Medulla oblongata (tissue), 1 donor: ENCODE measurements around the gene POLD3.

ENCODE experiments used
- DNase-seq: peaks from one replicate; pipeline ENCODE4 v3.0.0-alpha.2; 2015; ENCODE audit errors: extremely low spot score

The POLD3 gene, protein sequence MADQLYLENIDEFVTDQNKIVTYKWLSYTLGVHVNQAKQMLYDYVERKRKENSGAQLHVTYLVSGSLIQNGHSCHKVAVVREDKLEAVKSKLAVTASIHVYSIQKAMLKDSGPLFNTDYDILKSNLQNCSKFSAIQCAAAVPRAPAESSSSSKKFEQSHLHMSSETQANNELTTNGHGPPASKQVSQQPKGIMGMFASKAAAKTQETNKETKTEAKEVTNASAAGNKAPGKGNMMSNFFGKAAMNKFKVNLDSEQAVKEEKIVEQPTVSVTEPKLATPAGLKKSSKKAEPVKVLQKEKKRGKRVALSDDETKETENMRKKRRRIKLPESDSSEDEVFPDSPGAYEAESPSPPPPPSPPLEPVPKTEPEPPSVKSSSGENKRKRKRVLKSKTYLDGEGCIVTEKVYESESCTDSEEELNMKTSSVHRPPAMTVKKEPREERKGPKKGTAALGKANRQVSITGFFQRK

DNA sequence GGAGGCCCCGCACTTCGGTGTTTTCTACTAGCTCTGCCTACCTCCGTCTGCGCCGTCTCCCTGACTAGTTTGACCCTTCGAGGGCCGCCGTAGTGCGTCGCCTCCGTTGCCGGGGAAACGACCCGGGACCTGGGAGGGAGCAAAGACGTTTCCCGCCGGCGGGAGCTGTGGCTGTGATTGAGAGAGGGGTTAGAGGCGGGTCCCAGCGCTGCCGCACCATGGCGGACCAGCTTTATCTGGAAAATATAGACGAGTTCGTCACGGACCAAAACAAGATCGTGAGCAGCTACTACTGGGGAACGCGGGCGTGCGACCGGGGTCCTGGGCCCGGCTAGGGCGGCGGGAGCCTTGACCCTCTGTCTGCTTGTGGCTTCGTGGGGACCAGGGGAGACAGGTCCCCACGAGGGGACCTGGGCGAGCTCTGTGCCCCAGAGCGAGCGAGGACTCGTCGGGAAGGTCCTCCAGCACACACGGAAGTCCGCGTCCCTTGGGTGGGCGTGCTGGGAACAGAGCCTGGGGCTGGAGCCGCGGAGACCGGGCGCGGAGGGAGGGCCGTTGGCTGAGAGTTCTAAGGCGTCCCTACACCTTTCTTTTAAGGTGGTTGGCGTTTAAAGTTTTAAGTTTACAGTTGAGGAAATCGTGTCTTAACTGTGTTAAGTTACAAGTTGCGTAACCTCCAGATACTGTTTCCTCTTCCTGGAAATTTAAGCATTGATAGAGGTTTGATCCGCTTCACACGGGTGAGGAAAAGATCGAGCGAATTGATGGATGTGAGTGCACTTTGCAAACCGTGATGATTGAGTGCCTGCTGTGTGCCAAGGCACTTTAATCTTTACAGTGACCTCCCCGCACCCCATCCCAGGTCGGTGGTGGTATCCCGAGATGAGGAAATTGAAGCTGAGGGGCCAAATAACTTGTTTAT is at the start of gene POLD3:
Gene POLD3 (plus strand): TSS at position 142 of the 922 bp plus-strand sequence. CDS start 77 bp downstream, at position 219.
- peak; percentile 95 for DNase-seq

DNA sequence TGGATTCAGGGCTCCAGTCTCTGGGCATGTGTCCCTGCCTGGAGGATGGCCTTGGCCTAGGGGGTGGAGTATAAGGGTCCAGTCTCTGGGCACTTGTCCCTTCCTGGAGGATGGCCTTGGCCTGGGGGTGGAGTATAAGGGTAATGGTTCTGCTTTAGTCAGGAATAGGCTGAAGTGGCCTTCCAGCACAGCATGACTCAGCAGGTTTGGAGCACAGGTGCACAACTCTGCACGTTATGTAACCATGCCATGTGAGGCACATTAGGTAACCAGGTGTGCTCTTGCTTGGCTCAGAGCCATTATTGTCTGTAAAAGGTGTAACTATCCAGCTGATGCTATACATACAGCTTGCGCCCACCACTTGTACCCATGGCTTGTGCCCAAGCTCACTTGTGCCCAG is 48.4 kb upstream of the POLD3 start:
- no peak for DNase-seq

DNA sequence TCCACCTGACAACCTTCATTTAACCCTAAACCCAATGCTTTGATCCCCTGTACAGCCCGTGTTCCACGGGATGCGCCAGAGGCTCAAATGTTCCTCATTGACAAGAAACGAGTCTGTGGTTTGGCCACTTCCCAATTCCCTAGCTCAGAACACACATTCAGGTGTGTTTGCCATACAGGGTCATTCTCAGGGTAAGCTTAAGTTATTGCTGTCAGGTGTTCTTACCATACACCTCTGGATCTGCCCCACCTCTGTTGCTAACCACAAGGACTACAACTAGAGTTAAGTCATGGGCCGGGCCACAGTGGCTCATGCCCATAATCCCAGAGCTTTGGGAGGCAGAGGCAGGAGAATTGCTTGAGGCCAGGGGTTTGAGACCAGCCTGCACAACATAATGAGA is 45.6 kb upstream of the POLD3 start:
- DNase-seq, result no peak

DNA sequence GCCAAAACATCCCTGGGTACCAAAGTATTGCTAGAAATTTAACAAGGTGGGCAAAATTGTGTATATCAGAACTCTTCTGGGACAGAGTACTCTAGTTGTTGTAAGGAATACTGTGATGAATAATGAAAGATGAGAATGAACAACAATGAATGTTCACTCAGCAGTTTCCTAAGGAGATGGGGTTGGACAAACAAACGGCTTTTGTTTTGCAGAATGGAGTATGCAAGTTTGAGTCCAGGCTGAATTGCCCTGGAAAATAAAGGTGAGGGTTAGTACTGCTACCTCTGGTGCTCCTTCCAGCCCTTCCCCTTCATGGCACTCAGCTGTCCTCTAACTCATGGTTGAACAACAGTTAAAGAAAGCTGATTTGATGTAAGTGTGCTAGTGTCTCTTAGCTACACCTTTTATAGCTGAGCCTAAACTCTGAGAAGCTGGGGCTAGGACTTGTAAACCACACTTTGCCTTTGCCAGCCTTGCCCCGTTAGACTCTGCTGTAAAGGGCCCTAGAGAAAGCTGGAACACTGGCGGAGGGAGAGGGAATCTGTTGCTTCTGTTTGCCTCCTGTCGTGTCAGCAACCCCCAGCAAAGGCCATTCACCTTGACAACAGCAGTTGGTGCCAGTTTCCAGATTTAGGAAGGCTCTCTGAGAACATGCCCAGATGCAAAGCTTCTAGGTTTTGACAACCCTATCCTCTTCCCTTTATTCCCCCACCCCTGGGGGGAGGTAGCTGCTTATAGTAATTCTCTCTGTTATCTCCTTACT is 41.2 kb upstream of the POLD3 start:
- no peak for DNase-seq

DNA sequence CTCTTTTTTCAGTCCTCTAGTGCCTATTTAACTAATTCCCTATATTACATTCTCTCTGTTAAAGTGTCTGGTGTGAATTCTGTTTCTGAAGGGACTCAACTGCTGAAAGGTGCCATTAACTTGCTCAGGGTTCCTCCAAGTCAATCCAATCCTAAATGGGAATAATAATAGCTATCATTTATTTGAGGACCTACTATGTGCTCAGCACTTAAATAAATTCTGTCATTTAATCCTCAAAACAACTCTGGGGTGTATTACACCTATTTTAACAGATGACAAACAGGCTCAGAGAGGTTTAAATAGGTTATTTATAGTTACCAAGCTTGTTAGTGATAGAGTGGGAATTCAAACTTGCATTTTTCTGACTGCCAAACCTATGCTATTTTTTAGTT is 40.6 kb upstream of the POLD3 start:
- no peak for DNase-seq

DNA sequence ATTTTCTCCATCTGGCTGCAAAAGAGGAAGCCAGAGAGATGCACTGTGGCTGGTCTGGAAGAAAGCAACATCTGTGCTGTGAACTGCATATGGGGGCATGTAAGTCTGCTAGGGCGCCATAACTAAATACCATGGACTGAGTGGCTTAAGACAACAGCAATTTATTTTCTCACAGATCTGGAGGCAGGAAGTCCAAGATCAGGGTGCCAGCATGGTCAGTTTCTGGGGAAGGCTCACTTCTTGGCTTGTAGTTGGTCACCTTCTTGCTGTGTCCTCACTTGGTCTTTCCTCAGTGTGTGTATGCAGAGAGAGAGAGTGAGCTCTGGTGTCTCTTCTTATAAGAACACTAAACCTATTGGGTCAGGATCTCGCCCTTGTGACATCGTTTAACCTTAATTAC is 34.9 kb upstream of the POLD3 start:
- no peak for DNase-seq

DNA sequence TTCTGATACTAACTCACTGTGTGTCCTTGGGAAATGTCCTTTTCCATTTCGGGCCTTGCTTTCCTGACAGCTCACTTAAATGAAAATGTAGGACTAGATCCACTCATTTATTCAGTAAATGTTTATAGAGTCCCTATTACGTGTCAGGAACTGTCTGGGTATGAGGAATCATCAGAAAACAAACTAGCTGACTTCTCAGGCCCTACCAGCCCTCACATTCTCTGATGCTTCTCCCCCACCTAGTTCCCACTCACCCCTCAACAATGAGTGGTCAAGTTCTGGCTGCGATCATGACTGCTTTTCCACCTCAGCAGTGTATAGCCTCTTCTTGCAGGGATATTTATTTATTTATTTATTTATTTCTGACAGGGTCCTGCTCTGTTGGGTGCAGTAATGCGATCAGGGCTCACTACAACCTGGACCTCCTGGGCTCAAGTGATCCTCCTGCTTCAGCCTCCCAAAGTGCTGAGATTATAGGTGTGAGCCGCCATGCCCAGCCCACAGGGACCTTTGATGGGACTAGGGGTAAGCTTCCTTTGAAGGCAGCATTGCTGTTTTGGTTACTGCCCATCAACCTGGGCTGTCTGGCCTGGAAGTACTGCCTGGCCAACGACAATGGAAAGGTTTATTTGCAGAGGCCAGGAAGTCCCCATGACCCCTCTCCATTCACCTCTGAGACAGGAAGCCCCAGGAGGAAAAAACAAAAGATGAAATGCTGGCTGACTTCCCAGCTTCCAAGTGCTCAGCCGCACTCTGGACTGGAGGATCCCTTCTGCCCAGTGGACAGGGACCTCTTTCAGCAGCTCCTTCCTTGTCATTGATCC is 33.1 kb upstream of the POLD3 start:
- DNase-seq, result no peak

DNA sequence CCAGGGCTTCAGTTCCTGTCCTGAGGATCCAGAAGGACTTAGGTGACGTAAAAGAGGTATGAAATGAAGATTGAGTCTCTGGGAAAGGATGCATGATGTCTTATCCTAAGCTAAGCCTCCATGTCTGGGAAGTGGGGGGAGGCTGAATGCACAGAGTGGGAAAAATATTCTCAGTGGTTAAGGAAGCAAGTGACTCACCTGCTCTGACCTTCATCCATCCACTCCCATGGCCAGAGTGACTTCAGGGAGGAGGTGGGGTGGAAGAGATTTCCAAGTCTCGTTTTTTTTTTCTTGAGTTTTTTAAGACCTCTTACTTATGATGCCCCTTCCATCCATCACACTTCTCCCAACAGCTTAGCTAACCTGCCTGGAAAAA is 32.5 kb upstream of the POLD3 start:
- DNase-seq, result no peak

DNA sequence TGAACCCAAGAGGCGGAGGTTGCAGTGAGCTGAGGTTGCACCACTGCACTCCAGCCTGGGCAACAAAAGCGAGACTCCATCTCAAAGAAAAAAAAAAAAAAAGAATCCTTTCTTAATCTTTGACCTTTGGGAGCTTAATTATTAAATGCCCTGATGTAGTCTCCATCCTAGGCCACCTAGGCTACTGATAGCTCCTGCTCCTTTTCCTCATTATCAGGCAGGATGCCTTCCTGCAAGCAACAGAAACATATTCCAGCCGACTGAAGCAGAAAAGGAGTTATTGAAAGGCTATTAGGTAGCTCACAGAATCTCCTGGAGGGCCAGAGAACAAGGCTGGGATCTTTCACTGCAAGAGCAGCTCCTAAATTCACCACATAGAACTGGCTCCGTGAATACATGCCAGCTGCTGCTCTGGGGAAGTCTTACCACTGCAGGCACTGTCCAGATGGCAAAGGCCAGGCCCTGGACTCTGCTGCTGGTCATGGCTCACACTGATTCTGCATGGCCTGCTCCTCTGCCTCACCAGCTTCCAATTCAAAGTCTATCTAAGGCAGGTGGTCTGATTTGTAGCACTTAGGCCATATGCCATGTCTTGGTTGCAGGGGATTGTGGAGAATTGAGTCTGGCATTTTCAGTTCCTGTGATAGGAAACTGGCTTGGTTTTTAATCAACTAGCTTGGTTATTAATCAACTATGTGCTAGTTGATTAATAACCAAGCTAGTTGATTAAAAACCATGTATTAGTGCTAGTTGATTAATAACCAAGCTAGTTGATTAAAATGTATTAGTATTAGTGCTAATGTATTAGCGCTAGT is 26.0 kb upstream of the POLD3 start:
- DNase-seq, result no peak

DNA sequence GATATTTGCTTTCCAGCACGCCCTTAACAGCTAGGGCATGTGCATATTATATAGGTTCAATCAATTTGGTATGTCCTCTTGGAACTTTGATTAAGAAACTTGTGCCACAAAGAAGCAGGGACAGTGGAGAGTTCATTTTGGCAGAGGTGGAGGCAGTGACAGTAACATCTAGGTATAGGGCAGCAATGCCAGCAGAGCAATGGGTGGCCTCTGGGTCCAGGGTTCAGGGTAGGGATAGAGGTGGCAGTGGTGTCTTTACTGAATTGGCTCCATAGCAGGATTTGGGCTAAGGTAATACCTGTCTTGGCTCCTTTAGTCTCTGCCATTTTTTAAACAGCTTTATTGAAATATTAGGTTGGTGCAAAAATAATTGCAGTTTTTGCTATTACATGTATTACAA is 24.4 kb upstream of the POLD3 start:
- no peak for DNase-seq

DNA sequence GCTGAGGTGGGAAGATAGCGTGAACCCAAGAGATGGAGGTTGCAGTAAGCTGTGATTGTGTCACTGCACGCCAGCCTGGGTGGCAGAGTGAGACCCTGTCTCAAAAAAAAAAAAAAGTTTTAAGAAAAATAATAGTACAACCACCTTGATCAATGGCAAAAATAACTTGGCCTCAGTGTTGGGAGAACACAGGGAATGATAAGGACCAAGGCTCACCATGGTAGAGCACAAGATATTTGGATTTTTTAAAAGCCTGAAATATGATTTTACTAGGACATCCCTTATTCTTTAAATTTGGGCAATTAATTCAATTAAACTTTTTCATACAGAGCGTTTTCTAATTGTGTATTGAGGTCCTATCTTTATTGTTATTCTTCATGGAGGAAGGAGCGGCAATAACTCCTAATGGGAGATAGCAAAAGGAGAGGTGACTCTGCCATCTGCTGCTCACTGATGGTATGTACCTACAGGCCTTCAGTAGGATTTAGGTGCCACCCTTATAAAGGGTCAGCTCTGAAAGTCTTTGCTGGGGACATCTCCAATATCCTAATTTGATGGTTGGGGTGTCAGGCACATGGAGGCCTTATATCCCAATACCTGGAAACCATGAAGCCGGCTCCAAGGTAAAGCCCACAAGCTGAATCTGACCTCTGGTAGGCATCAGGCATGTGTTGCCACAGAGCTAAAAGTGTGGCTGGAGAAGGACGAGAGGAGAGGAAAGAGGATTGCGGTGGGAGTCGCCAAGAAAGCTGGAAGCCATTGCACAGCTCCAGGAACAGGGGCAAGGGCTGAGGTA is 21.9 kb upstream of the POLD3 start:
- DNase-seq, result peak; percentile 51

DNA sequence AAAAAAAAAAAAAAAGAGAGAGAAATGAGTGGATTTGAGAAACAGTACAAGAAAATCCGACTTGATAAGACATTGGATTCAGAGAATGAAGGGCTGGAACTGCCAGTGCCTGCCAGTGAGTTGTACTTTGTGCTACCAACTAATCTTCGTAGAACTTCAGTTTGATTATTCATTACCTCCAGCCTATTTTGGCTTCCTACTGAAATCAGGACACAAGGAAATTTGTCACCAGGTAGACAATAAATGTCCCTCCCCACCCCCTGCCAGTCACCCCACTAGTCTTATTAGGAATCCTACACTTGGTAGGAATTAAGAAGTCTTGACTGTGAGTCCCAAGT is 21.4 kb upstream of the POLD3 start:
- DNase-seq, result no peak

DNA sequence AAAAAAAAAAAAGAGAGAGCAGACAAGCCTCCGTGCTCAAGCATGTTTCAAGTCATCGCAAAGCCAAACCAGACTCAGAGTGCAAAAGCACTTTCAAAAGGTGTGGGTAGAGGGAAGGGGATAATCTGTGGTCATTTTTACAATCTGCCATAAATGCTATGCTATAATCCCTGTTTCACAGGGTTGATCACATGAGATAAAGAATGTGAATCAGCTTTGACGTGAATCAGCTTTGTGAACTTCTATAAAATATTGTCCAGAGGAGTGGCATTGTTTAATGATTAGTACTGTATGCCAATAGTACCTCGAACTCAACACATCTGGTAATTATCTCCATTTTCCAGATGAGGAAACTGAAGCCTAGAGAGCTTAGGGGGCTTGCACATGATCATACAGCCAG is 20.0 kb upstream of the POLD3 start:
- no peak for DNase-seq

DNA sequence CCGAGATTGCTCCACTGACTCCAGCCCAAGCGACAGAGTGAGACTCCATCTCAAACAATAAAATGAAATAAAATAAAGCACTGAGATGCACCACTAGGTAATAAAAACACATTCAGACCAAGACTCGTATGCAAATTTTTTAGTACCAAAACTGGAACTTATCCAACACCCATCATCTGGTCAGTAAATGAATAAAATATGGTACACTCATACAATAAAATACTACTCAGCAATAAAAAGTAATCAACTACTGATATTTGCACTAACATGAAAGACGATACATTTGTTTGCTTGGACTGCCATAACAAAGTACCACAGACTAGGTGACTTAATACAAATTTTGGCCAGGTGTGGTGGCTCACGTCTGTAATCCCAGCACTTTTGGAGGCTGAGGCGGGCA is 17.8 kb upstream of the POLD3 start:
- DNase-seq, result no peak

DNA sequence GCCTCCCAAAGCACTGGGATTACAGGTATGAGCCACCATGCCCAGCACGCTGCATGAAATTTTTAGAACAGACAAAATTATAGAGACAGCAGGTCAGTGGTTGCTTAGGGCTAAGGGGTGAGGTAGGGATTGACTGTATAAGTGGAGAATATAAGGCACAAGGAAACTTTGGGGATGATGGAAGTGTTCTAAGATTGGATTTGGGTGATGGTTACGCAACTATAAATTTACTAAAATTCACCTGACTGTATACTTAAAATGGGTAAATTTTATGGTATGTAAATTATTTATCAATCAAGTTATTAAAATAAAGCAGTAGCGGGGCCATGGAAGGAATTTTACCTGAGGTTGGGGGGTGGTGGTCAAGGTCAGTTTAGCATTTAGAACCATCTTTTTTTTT is 16.4 kb upstream of the POLD3 start:
- no peak for DNase-seq

DNA sequence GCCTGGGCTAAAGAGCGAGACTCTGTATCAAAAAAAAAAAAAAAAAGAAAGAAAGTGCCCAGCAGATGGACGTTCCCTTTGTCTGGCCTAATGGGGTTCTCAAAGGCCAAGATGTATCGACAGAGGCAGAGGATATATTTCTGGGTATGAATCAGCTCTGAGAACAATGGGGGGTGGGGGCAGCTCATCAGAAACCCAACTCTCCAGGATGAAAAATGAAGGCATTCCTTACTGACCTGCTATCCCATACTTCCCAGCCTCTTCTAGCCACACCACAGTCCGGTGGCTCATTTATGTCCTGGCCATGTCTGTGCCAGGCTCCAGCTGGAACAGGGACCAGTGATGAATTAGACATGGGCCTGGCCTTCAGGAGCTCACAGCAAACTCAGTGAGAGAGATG is 15.2 kb upstream of the POLD3 start:
- DNase-seq, result no peak

DNA sequence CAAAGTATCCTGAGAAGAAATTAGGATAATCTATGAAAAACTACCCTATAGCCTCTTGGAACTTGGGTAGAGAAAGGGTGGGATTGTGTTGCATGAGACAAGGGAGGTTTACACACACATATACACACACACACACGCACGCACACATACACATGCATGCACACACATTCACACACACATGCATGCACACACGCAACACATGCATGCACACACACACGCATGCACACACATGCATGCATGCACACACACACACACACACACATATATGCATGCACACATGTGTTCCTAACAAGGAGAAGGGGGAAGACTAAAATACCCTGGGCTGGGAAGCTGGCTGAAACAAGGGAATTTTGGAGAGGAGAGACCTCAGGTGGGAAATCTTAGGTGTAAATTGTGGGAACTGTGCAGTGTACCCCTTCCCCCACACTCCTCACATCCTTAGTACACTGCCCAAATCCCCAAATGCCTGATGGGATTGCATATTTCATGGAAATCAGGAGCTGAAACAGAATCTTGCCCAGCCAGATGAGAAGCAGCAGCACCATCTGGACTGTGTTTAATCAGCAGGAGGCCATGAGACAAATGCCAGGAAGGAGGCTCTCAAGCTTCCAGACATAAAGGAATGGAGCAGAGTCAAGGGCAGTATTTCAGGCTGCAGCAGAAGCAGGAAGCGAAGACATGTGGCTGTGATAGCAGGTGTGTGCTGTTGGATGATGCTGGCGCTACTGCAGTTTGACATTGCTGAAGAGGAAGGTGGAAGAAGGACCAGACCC is 14.6 kb upstream of the POLD3 start:
- no peak for DNase-seq

DNA sequence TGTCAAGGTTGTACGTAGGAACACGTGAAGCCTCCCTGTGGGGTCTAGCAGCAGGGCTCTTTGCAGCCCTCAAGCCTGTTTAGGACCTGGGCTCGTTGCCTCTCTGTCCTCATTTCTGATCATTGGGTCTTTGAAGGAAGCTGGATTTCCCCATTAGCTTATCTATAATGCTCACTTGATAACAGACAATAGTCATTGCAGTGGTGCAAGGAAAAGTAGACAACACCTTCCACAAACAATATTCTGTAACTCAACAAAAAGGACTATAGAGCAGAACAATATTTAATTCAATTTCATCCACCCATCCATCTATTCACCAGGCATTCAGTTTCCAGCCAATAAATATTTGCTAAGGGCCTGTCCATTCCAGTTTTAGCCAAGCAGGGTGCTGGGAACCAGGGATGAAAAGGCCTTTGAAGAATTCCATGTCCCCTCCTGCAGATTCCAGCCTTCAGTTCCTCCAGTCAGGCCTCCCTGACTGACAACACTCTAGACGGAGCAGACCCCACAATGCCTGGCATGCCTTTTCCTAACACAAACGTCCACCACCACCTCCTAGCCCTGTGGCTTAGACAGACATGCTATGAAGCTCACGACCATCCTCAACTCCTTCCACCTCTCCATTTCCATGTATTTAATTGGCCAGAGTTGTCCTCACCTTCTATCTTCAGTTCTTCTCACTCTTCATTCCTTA is 12.7 kb upstream of the POLD3 start:
- DNase-seq, result no peak
